CD4-positive, alpha-beta memory T cell (primary cell): Measurements from ENCODE around the gene C14orf93. TPM values are rescaled to one million over a fixed set of nuclear protein-coding genes. Genes with fewer than 3 reads are reported as not detected.

Experiments used
- CTCF ChIA-PET: fragments of 350-600 bp; sonication (Branson Sonifier 250); formaldehyde crosslinking; loops from one replicate; lab custom pipeline; 2021; ENCODE audit warnings: inconsistent platforms; ENCODE audit not compliant: partially characterized antibody; lab: Charles Lee
- POLR2A ChIA-PET: fragments of 350-600 bp; sonication (Branson Sonifier 250); formaldehyde crosslinking; loops from one replicate; lab custom pipeline; 2021; ENCODE audit not compliant: partially characterized antibody; lab: Charles Lee
- DNase-seq, 5 donors: peaks; one replicate each; pipeline versions ENCODE4 v3.0.0 to v3.0.0-alpha.2; 2020 to 2022; ENCODE audit warnings: mixed read lengths in 1 of 5
- H3K27ac ChIP-seq: one replicate; pipeline ENCODE4 v1.7.0; 2013; ENCODE audit warnings: low read depth, low read length
- H3K27me3 ChIP-seq: 2 replicates; pipeline ENCODE4 v1.7.0; 2013; ENCODE audit warnings: mild to moderate bottlenecking, low read length, moderate library complexity; ENCODE audit not compliant: insufficient read depth
- H3K36me3 ChIP-seq: 2 replicates; pipeline ENCODE4 v1.7.0; 2013; ENCODE audit warnings: mild to moderate bottlenecking, low read length, moderate library complexity; ENCODE audit not compliant: insufficient read depth
- H3K4me1 ChIP-seq: 2 replicates; pipeline ENCODE4 v1.7.0; 2013; ENCODE audit warnings: mild to moderate bottlenecking, low read length, moderate library complexity; ENCODE audit not compliant: insufficient read depth
- H3K4me3 ChIP-seq, 2 donors: one replicate each; pipeline ENCODE4 v1.7.0; 2013; ENCODE audit warnings: low read length in 2 of 2, mild to moderate bottlenecking in 1 of 2
- H3K9me3 ChIP-seq, 2 donors: one replicate each; pipeline ENCODE4 v1.7.0; 2013; ENCODE audit warnings: low read length in 2 of 2, control low read depth in 1 of 2; ENCODE audit not compliant: control insufficient read depth in 1 of 2
- H3K27ac Mint-ChIP-seq, 7 donors: one replicate each; pipeline ENCODE4 v1.8.0; 2020 to 2021; ENCODE audit warnings: mixed read lengths in 7 of 7, mild to moderate bottlenecking in 6 of 7, inconsistent platforms in 3 of 7, moderate library complexity in 3 of 7
- H3K27me3 Mint-ChIP-seq, 2 donors: one replicate each; pipeline ENCODE4 v1.8.0; 2020 to 2021; ENCODE audit warnings: mixed read lengths in 2 of 2
- H3K36me3 Mint-ChIP-seq, 2 donors: one replicate each; pipeline ENCODE4 v1.8.0; 2020 to 2021; ENCODE audit warnings: mixed read lengths in 2 of 2, inconsistent platforms in 1 of 2, mild to moderate bottlenecking in 1 of 2
- H3K4me1 Mint-ChIP-seq, 4 donors: one replicate each; pipeline ENCODE4 v1.8.0; 2020 to 2021; ENCODE audit warnings: mixed read lengths in 4 of 4, mild to moderate bottlenecking in 1 of 4
- H3K4me3 Mint-ChIP-seq, 8 donors: one replicate each; pipeline ENCODE4 v1.8.0; 2020 to 2021; ENCODE audit warnings: mixed read lengths in 8 of 8, mild to moderate bottlenecking in 7 of 8, moderate library complexity in 6 of 8, inconsistent platforms in 3 of 8
- H3K9me3 Mint-ChIP-seq, 8 donors: one replicate each; pipeline ENCODE4 v1.8.0; 2020 to 2021; ENCODE audit warnings: mixed read lengths in 8 of 8, mild to moderate bottlenecking in 5 of 8, inconsistent platforms in 3 of 8, moderate library complexity in 1 of 8
- intact Hi-C: fragments of 100-400 bp; cut with micrococcal nuclease; formaldehyde crosslinking; loops from one replicate; pipeline ENCODE4 v1.15.1; 2023
- polyA plus RNA-seq, 2 donors: library from polyadenylated mRNA; unstranded; fragments of 300-500 nt; fragmentation: Illumina TruSeq; gene quantifications; one replicate each; pipeline ENCODE4 v1.2.3, GENCODE V29; 2021
- total RNA-seq, 2 experiments: library from RNA; stranded (reverse); gene quantifications; one replicate each; pipeline ENCODE4 v1.2.3, GENCODE V29; 2021

C14orf93 gene
- total and polyA plus RNA-seq, 4 experiments from 2014 or later: 6.0 to 13.3 (median 10.6) TPM

- H3K9me3 Mint-ChIP-seq: no peaks in the 10 kb centered on the region
- H3K27ac ChIP-seq: no peak overlapping the region
- ChIA-PET CTCF (interaction anchor here (0.6 to 2.9 kb wide), 6 partner anchors 10 to 362 kb away, joined by 3 to 11 read pairs (median 3); partner anchors contain the start of gene PRMT5), POLR2A (interaction anchor here (0.9 kb wide), 1 partner anchor 9 kb away, joined by 4 read pairs; no protein-coding TSS in a partner anchor)
- H3K27me3 ChIP-seq: no peaks in the 10 kb centered on the region
- peaks cover 0 to 6% (median under 1%) of the 10 kb centered on the region in 4 donors for H3K4me1 Mint-ChIP-seq
- H3K27me3 Mint-ChIP-seq: no peaks in the 10 kb centered on the region
- peaks cover 7 to 13% of the 10 kb centered on the region in 2 donors for H3K36me3 Mint-ChIP-seq
- no peak for DNase-seq
- H3K9me3 ChIP-seq: no peaks in the 10 kb centered on the region
- intact Hi-C loops: no loop called here
- no peaks in the 10 kb centered on the region for H3K36me3 ChIP-seq
- H3K4me3 ChIP-seq: no peak overlapping the region
- no peak overlapping the region for H3K4me3 Mint-ChIP-seq
- H3K27ac Mint-ChIP-seq: peak overlapping the region in 1 of 7 donors; percentile 1
- H3K4me1 ChIP-seq: no peaks in the 10 kb centered on the region
These were observed 70.3 kb downstream of the C14orf93 start for GRCh38 chr14:22939684-22940083.

Other genes starting within 250 kb of the C14orf93 start
- 100 to 1,000 TPM; 129 to 137 TPM for gene OXA1L, start 243.5 kb downstream of the C14orf93 start, total RNA-seq
- 10 to 100 TPM; 54.6 to 66.1 TPM for gene OXA1L, start 243.5 kb downstream of the C14orf93 start, polyA plus RNA-seq
- gene SLC7A7, start 194.7 kb downstream of the C14orf93 start, total RNA-seq: 1 to 10 TPM in 1 of 2 experiments, under 1 TPM in 1; 0.70 to 1.5 TPM
- gene SLC7A7, start 194.7 kb downstream of the C14orf93 start, polyA plus RNA-seq: under 1 TPM; 0.21 to 0.75 TPM
- gene MRPL52, start 180.3 kb downstream of the C14orf93 start, total RNA-seq: 10 to 100 TPM; 58.0 to 68.3 TPM
- 100 to 1,000 TPM in 1 of 2 donors, 10 to 100 TPM in 1; 97.4 to 164 TPM for gene MRPL52, start 180.3 kb downstream of the C14orf93 start, polyA plus RNA-seq
- gene MMP14, start 173.6 kb downstream of the C14orf93 start, total RNA-seq: 1 to 10 TPM; 3.0 to 3.8 TPM
- gene MMP14, start 173.6 kb downstream of the C14orf93 start, polyA plus RNA-seq: not detected
- 10 to 100 TPM; 93.1 to 98.1 TPM for gene LRP10, start 138.4 kb downstream of the C14orf93 start, total RNA-seq
- 100 to 1,000 TPM in 1 of 2 donors, 10 to 100 TPM in 1; 92.0 to 118 TPM for gene LRP10, start 138.4 kb downstream of the C14orf93 start, polyA plus RNA-seq
- gene REM2, start 126.9 kb downstream of the C14orf93 start, total RNA-seq: 1 to 10 TPM; 4.4 to 4.6 TPM
- gene REM2, start 126.9 kb downstream of the C14orf93 start, polyA plus RNA-seq: 1 to 10 TPM in 1 of 2 donors, under 1 TPM in 1; 0.55 to 1.5 TPM
- 100 to 1,000 TPM; 119 to 123 TPM for gene RBM23, start 91.0 kb downstream of the C14orf93 start, total RNA-seq
- 10 to 100 TPM; 57.1 to 58.3 TPM for gene RBM23, start 91.0 kb downstream of the C14orf93 start, polyA plus RNA-seq
- 10 to 100 TPM; 25.8 to 30.5 TPM for gene PRMT5, start 80.8 kb downstream of the C14orf93 start, total RNA-seq
- gene PRMT5, start 80.8 kb downstream of the C14orf93 start, polyA plus RNA-seq: 10 to 100 TPM; 50.6 to 65.1 TPM
- gene HAUS4, start 53.1 kb downstream of the C14orf93 start, total RNA-seq: 10 to 100 TPM; 32.6 to 35.7 TPM
- 10 to 100 TPM; 29.1 to 31.3 TPM for gene HAUS4, start 53.1 kb downstream of the C14orf93 start, polyA plus RNA-seq
- 1 to 10 TPM; 2.8 to 3.9 TPM for gene AJUBA, start 27.6 kb downstream of the C14orf93 start, total RNA-seq
- gene AJUBA, start 27.6 kb downstream of the C14orf93 start, polyA plus RNA-seq: 1 to 10 TPM in 1 of 2 donors, under 1 TPM in 1; 0.30 to 1.3 TPM
- 10 to 100 TPM; 31.4 to 33.6 TPM for gene PSMB5, start 24.8 kb upstream of the C14orf93 start, total RNA-seq
- gene PSMB5, start 24.8 kb upstream of the C14orf93 start, polyA plus RNA-seq: 10 to 100 TPM; 52.9 to 56.6 TPM
- gene PSMB11, start 32.1 kb upstream of the C14orf93 start, total RNA-seq: not detected
- gene PSMB11, start 32.1 kb upstream of the C14orf93 start, polyA plus RNA-seq: not detected
- 1 to 10 TPM; 1.3 to 1.6 TPM for gene CDH24, start 47.4 kb upstream of the C14orf93 start, total RNA-seq
- gene CDH24, start 47.4 kb upstream of the C14orf93 start, polyA plus RNA-seq: under 1 TPM; 0.15 to 0.53 TPM
- gene ACIN1, start 85.0 kb upstream of the C14orf93 start, total RNA-seq: 100 to 1,000 TPM; 317 to 327 TPM
- gene ACIN1, start 85.0 kb upstream of the C14orf93 start, polyA plus RNA-seq: 10 to 100 TPM in 1 of 2 donors, 1 to 10 TPM in 1; 1.2 to 20.5 TPM
- 10 to 100 TPM; 49.7 to 54.0 TPM for gene C14orf119, start 85.4 kb upstream of the C14orf93 start, total RNA-seq
- gene C14orf119, start 85.4 kb upstream of the C14orf93 start, polyA plus RNA-seq: 100 to 1,000 TPM in 1 of 2 donors, 10 to 100 TPM in 1; 80.1 to 147 TPM
- not detected for gene CIROP, start 94.8 kb upstream of the C14orf93 start, total RNA-seq
- not detected for gene CIROP, start 94.8 kb upstream of the C14orf93 start, polyA plus RNA-seq
- under 1 TPM; 0.69 to 0.84 TPM for gene CEBPE, start 109.1 kb upstream of the C14orf93 start, total RNA-seq
- under 1 TPM; 0.16 to 0.35 TPM for gene CEBPE, start 109.1 kb upstream of the C14orf93 start, polyA plus RNA-seq
- 1 to 10 TPM; 2.4 to 4.1 TPM for gene SLC7A8, start 173.5 kb upstream of the C14orf93 start, total RNA-seq
- gene SLC7A8, start 173.5 kb upstream of the C14orf93 start, polyA plus RNA-seq: under 1 TPM; 0.56 to 0.62 TPM
- not detected for gene RNF212B, start 227.8 kb upstream of the C14orf93 start, total RNA-seq
- gene RNF212B, start 227.8 kb upstream of the C14orf93 start, polyA plus RNA-seq: not detected